WTC11 (cell line): ENCODE measurements around the gene ZFY.

Experiments used
- EMX1 ChIP-seq: fragments of 250-450 bp; sonication (Bioruptor Pico); IDR thresholded peaks from 2 replicates; pipeline ENCODE4 v1.8.0; 2021; ENCODE audit warnings: mild to moderate bottlenecking
- ESRRA ChIP-seq: sonication (generic); formaldehyde crosslinking; IDR thresholded peaks from 2 replicates; pipeline ENCODE4 v1.8.1; 2022; ENCODE audit warnings: mild to moderate bottlenecking, missing genetic modification reagents, borderline replicate concordance
- MYBL2 ChIP-seq: sonication (generic); formaldehyde crosslinking; IDR thresholded peaks from 2 replicates; pipeline ENCODE4 v1.8.1; 2023; ENCODE audit warnings: mild to moderate bottlenecking, moderate library complexity, missing genetic modification reagents
- NR1H2 ChIP-seq: sonication (generic); formaldehyde crosslinking; IDR thresholded peaks from 2 replicates; pipeline ENCODE4 v1.9.0; 2021; ENCODE audit warnings: mild to moderate bottlenecking, moderate library complexity, missing genetic modification reagents
- NR3C1 ChIP-seq: sonication (generic); formaldehyde crosslinking; conservative IDR thresholded peaks from 2 replicates; pipeline ENCODE4 v1.8.1; 2023; ENCODE audit warnings: low read depth, mild to moderate bottlenecking, missing genetic modification reagents
- TCF7 ChIP-seq: sonication (generic); formaldehyde crosslinking; IDR thresholded peaks from 2 replicates; pipeline ENCODE4 v1.8.0; 2022; ENCODE audit warnings: mild to moderate bottlenecking, low read depth, missing genetic modification reagents, moderate library complexity
- TP53 ChIP-seq: sonication (generic); formaldehyde crosslinking; IDR thresholded peaks from 2 replicates; pipeline ENCODE4 v1.8.1; 2023; ENCODE audit warnings: mild to moderate bottlenecking, missing genetic modification reagents
- USF1 ChIP-seq: sonication (generic); formaldehyde crosslinking; IDR thresholded peaks from 2 replicates; pipeline ENCODE4 v1.8.0; 2022; ENCODE audit warnings: mild to moderate bottlenecking, missing genetic modification reagents
- ZNF138 ChIP-seq: sonication (generic); formaldehyde crosslinking; conservative IDR thresholded peaks from 2 replicates; pipeline ENCODE4 v1.8.1; 2022; ENCODE audit warnings: mild to moderate bottlenecking, moderate library complexity, missing genetic modification reagents
- ZNF425 ChIP-seq: fragments of 250-450 bp; sonication (Bioruptor Pico); conservative IDR thresholded peaks from 2 replicates; pipeline ENCODE4 v1.9.0; 2021; ENCODE audit warnings: mild to moderate bottlenecking
- TF ChIP-seq, protein P1 (sequence below): fragments of 200-600 bp; IDR thresholded peaks from 2 replicates; pipeline ENCODE4 v1.8.0; 2022; ENCODE audit warnings: antibody characterized with exemption
- TF ChIP-seq, protein P2 (sequence below): sonication (generic); formaldehyde crosslinking; IDR thresholded peaks from 2 replicates; pipeline ENCODE4 v1.8.1; 2023; ENCODE audit warnings: mild to moderate bottlenecking, missing genetic modification reagents, moderate library complexity

DNA sequence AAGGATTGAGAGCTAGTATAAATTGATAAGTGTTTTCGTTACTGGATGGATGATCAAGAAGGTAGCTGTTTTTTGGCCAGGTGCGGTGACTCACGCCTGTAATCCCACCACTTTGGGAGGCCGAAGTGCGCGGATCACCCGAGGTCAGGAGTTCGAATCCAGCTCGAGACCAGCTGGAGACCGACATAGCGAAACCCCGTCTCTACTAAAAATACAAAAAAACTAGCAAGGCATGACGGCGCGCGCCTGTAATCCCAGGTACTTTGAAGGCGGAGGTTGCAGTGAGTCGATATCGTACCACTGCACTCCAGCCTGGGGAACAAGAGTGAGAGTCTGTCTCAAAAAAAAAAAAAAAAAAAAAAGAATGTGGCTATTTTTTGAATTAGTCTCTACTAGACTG, 2.0 kb downstream of the ZFY start:
- TF ChIP-seq TP53 (CRISPR knock-in tag) (no peak), ZNF425 (CRISPR knock-in tag) (no peak), USF1 (CRISPR knock-in tag) (no peak), NR1H2 (no peak), ESRRA (CRISPR knock-in tag) (no peak), NR3C1 (CRISPR knock-in tag) (no peak), MYBL2 (no peak), TCF7 (no peak), EMX1 (CRISPR knock-in tag) (no peak), ZNF138 (no peak)
- TF ChIP-seq, protein P1, sequence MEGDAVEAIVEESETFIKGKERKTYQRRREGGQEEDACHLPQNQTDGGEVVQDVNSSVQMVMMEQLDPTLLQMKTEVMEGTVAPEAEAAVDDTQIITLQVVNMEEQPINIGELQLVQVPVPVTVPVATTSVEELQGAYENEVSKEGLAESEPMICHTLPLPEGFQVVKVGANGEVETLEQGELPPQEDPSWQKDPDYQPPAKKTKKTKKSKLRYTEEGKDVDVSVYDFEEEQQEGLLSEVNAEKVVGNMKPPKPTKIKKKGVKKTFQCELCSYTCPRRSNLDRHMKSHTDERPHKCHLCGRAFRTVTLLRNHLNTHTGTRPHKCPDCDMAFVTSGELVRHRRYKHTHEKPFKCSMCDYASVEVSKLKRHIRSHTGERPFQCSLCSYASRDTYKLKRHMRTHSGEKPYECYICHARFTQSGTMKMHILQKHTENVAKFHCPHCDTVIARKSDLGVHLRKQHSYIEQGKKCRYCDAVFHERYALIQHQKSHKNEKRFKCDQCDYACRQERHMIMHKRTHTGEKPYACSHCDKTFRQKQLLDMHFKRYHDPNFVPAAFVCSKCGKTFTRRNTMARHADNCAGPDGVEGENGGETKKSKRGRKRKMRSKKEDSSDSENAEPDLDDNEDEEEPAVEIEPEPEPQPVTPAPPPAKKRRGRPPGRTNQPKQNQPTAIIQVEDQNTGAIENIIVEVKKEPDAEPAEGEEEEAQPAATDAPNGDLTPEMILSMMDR: no peak
- TF ChIP-seq, protein P2, sequence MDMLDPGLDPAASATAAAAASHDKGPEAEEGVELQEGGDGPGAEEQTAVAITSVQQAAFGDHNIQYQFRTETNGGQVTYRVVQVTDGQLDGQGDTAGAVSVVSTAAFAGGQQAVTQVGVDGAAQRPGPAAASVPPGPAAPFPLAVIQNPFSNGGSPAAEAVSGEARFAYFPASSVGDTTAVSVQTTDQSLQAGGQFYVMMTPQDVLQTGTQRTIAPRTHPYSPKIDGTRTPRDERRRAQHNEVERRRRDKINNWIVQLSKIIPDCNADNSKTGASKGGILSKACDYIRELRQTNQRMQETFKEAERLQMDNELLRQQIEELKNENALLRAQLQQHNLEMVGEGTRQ: no peak
